ENCODE measurements around the gene ENTHD1.

The ENTHD1 gene

DNA sequence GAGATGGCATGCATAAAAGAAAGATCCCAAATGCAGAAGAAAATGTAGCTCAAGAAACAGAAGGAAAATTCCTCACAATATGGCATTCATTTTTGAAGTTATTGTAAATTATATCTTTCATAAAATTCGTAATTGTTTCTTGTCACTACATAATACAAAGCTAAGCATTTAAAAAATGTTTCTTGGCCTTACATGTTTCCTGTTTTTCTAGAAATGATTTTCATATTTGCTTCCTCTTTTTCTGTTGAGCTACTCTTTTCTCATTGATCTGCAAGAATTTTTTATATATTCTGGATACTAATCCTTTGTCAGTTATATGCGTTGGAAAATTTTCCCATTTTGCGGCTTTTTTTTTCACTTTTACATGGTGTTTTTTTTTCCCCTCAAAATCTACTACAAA, 48.0 kb downstream of the ENTHD1 start:
- no peak for DNase-seq (ENCODE audit: low spot score)

DNA sequence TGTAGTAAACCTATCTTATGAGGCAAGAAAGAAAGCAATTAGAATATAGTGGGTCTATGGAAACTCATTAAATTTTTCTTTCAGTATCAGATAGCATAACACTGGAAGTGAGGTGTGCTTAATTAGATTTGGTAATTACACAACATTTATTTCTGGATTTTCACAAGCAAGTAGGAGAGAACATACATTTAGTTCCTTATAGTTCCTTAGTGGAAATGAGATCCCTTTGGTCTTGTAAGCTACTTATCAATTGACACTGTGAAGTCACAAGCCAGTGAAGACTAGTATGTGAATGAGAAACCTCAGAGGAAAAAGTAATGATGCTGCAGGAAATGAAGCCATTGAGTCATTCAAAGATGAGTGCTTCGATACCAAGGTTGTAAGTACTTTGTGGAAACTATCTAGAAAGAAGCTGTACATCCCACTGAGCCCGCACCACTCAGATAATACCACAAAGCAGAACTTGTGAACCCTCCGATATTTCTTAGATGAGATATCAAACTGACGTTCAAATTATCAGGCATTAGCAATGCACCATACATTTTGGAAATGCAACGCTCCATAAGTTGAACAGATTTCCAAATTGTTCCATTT, 53.5 kb downstream of the ENTHD1 start:
- DNase-seq (ENCODE audit: low spot score): no peak

DNA sequence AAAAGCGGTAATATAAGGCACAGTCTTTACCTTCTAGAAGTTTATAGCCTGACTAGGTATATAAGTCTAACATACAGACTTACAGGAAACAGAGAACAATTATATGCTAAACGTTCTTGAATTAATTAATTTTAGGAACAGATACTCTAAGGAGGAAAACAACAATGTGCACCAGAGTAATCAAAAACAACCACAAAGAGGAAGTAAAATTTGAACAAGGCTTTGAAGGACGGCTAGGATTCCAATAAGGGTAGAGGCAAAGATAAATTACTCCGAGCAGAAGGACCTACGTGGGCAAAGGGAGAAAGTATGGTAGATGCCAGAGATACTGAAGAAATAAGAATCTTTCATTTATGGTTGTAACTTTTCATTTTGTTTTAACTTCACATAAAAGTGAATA, 54.4 kb downstream of the ENTHD1 start:
- no peak for DNase-seq (ENCODE audit: low spot score)

DNA sequence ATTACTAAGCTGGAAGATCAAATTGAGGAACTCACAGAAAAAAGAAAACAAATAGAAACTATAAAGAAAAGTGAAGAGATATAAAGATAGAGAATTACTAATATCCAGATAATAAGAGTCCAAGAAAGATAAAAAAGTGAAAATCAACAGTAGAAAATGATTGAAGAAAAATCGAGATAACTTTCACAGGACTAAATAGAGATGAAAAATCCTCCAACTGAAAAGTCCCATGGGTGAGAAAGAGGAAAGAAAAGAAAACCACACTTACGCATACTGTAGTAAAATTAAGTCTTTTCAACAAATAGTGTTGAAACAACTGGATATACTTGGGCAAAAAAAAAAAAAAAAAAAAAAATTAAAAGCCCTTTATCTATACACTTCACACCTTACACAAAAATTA, 60.0 kb downstream of the ENTHD1 start:
- DNase-seq (ENCODE audit: low spot score): no peak

- no peak for DNase-seq (ENCODE audit: low spot score)
Observed at GRCh38 chr22:39833093-39833492, 60.5 kb downstream of the ENTHD1 start.

GRCh38 chr22:39832627-39833074, 60.9 kb downstream of the ENTHD1 start:
- DNase-seq (ENCODE audit: low spot score): no peak

- no peak for DNase-seq (ENCODE audit: low spot score)
Observed at GRCh38 chr22:39825661-39826102, 67.9 kb downstream of the ENTHD1 start.

- no peak for DNase-seq (ENCODE audit: low spot score)
Observed at GRCh38 chr22:39821008-39821407, 72.6 kb downstream of the ENTHD1 start.

GRCh38 chr22:39820256-39820655, 73.3 kb downstream of the ENTHD1 start:
- DNase-seq (ENCODE audit: low spot score): no peak

DNA sequence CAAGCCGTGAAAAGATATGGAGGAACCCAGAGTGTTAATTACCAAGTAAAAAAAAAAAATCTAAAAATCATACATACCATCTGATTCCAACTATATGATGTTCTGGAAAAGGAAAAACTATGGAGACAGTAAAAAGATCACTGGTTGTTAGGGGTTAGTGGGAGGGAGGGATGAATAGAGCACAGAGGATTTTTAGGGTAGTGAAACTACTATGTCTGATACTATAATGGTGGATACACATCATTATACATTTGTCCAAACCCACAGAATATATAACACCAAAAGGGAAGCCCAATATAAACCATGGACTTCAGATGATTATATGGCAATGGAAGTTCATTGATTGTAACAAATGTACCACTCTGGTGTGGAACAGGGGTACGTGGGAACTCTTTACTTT, 74.1 kb downstream of the ENTHD1 start:
- no peak for DNase-seq (ENCODE audit: low spot score)

DNA sequence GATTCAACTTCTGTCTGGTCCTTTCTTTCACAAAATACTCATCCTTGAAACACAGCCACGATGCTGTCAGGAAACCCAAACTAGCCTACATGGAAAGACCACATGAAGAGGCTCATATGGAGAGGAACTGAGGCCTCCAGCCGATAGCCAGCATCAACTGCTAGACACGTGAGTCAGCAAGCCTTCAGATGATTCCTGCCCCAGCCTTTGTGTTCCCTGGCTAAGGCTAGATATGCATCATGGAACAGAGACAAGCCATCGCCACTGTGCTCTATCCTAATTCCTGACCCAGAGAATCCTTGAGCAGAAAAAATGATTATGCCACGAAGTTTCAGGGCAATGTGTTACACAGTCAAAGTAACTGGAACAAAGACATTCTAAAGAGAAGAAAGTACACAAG, 75.5 kb downstream of the ENTHD1 start:
- no peak for DNase-seq (ENCODE audit: low spot score)

GRCh38 chr22:39815932-39816331, 77.6 kb downstream of the ENTHD1 start:
- DNase-seq (ENCODE audit: low spot score): no peak

GRCh38 chr22:39814899-39815298, 78.7 kb downstream of the ENTHD1 start:
- no peak for DNase-seq (ENCODE audit: low spot score)

DNA sequence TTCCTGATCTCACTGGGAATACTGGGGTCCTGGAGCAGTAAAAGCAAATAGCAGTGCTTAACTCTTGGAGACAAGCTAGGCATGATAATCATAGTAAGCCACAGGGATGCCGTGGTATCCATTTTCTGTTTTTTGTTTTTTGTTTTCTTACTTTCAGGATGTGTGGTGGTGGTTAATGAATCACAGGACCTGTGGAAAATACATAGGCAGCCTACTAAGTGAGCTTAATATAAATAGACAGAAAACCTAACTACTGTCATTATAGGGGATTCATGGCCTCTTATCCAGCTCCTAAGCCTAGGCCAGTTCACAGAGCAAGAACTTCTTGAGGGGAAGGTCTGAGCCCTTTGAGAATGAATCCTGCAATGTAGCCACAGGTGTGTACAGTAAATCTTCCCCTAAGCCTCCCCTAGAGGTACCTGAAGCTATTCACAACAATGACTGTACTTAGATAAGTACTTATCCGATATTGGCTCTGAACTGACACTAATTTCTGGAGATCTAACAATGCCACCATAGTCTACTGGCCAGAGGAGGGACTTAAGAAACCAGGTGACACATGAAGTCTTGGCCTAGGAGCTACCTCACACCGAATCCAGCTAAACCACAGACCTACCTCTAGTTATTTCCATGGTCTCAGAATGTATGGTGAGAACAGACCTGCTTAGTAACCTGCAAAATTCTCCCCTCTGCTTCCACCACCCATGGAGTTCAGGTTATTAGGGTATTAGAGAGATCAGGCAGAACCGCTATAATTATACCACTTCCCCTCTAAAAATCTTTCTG, 83.6 kb downstream of the ENTHD1 start:
- DNase-seq (ENCODE audit: low spot score): no peak

DNA sequence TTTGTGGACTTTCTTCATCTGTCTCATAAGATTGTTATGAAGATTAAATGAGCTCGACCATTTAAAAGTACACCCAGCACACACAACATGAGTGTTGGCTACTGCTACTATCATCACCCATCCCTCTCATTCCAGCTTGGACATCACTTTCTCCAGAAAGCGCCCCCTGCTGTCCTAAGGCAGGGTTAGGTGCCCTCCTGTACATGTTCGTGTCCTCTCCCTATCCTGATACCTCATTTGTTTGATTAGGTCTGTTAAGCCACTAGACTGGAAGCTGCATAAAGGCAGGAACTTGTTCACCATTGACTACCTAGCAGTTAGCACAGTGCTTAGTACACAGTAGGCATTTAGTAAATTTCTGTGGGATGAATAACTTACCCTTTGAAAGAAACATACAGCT, 85.5 kb downstream of the ENTHD1 start:
- peak; percentile 46 for DNase-seq (ENCODE audit: low spot score)

DNA sequence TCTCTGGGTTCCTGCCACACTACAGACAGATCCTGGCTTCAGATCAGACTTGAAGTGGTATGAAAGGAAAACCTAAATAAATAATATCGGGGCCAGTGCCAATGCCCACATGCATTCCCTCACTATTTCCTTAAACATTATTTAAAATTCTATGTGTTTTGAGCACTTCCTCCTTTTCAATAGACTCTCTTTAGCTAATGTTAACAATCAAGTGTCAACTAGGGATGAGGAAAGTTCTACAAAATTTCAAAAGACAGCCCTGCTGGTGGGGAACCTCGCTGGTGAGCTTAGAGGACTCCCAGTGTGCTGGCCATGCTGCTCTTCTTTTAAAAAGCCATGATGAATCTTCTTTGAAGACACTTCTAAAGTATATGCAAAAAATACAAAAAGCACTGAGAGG, 87.5 kb downstream of the ENTHD1 start:
- no peak for DNase-seq (ENCODE audit: low spot score)

DNA sequence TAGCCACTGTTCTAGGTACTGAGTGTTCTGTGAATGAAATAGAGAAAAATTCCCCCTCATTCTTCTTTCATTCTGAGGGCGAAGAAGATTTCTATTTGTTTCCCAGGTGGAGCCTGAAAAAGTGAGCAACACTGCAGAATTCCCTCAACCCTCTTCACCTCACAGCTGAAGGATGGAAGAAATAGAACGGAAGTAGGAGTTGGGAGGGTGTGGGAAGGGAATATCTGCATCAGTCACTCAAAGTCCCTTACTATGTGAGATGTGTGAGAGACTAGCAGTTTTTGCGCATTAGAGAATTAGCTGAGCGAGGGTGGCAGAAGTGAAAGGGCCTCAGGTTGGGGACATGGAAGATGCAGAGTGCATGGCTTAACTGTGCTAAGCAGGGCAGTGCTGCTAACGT, 88.4 kb downstream of the ENTHD1 start:
- no peak for DNase-seq (ENCODE audit: low spot score)

DNA sequence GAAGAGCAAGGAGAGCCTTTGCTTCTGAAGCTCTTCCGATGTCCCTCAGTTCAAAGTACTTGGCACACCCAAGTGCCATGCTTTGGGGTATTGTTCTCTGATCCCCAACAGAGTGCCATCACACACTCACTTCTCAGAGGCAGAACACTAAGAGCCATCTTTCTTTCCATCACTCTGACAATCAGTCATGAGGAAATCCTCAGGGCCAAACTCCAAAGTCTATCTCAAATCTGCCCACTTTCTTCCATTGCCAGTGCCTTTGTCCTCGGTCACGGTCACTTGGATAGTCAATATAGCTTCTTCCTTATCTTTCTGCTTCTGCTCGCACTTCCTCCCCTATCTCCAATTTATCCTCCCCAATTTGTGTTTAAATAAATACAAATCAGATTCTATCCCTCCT, 90.9 kb downstream of the ENTHD1 start:
- DNase-seq (ENCODE audit: low spot score): no peak

DNA sequence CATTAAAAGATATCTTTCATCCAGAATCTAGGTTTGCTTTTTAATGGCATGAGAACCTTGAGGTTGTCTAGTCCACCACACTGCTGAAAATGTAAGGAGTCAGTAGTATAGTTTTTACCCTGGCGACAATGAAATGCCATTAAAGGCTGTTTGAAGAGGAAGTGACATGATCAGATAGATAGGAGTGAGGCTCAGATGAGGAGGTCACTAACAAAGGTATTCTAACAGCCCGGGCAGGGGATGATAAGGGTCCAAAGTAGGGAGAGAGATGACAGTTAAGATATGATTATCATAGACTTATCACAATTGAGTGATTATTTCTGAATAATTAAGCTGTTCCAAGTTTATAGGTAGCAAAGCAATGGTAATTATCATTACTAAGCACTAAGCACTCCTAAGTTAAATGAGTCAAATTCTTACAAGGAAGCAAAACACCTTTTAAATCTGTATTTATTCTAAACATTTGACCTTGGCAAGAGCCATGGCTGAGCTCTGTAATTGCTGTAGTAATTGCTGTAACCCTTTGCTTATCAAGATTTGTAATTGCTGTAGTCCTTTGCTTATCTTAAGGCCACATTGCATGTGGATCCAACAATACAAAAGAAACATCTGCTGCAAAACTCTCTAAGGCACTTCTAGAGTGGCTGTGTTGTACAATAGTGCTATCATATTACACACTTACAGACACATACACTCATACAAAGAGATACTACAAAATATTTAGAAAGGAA, 92.6 kb downstream of the ENTHD1 start:
- no peak for DNase-seq (ENCODE audit: low spot score)

DNA sequence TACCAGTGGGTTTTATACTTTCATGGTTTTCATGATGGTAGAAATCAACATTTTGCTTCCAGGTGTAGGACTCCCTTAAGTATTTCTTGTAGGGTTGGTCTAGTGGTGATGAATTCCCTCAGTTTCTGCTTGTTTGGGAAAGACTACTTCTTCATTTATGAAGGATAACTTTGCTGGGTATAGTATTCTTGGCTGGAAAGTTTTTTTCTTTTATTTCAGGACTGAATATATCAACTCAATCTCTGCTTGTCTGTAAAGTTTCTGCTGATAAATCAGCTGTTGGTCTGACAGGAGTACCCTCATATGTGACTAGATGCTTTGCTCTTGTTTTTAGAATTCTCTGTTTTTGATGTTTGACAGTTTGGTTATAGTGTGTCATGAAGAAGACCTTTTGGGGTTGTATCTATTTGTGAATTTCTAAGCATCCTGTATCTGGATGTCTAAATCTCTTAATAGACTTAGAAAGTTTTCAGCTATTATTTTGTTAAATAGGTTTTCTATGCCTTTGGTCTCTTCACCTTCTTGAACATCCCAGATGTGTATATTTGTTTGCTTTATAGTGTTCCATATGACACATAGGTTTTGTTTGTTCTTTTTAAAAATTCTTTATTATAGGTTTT, 95.9 kb downstream of the ENTHD1 start:
- no peak for DNase-seq (ENCODE audit: low spot score)

- no peak for DNase-seq (ENCODE audit: low spot score)
Observed at GRCh38 chr22:39789788-39790187, 103.8 kb downstream of the ENTHD1 start.

DNA sequence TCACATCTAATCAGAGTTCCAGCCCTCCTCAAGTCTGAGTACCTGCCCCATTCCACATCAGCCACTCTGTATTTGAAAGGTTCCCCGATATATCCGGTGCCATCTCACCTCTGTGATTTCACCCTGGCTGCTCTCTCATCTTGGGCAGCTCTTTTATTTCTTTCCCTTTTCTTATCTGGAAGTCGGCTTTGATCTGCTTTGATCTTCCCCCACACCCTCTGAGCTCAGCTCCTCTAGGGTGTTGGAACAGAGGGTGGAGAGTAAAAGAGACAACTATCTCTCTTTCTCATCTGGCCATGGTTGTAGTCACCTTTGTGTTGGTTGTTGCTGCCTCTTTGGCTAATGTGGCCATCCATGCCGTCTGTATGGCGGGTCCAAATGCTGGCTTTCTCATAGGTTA, 108.3 kb downstream of the ENTHD1 start:
- DNase-seq (ENCODE audit: low spot score): no peak
